AG10803 (cell line): ENCODE results near the gene APLP2.

Source experiments
- DNase-seq: peaks from one replicate; pipeline ENCODE4 v3.0.0; 2010; ENCODE audit warnings: low read depth
- H3K4me3 ChIP-seq: 2 replicates; pipeline ENCODE4 v1.5.1; 2011; ENCODE audit warnings: mild to moderate bottlenecking, low read length, control low read depth
- TF ChIP-seq, protein P1 (sequence below): conservative IDR thresholded peaks from 2 replicates; pipeline ENCODE4 v1.5.1; 2011; ENCODE audit warnings: mild to moderate bottlenecking, low read length, control low read depth, inconsistent platforms

APLP2 gene

DNA sequence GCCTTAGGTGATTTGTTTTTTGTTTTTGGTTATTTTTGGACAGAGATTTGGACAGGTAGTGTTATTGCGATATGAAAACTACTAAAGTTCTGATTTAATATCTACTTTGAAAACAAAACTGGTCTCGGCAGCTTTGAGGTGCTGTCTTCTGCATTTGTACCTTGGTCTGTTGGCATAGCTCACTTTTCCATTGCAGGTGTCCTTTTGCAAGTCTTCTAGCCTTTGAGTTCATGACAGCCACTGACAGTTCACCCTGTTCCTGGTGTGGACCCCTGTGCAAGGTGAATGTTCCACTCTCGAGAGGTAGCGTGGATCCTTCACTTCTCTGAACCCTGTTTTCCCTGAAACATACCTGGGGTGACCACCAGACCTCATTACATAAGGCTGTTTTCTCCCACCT lies 45.0 kb downstream of the APLP2 start:
- H3K4me3 ChIP-seq = no peak overlapping the region
- TF ChIP-seq, protein P1, sequence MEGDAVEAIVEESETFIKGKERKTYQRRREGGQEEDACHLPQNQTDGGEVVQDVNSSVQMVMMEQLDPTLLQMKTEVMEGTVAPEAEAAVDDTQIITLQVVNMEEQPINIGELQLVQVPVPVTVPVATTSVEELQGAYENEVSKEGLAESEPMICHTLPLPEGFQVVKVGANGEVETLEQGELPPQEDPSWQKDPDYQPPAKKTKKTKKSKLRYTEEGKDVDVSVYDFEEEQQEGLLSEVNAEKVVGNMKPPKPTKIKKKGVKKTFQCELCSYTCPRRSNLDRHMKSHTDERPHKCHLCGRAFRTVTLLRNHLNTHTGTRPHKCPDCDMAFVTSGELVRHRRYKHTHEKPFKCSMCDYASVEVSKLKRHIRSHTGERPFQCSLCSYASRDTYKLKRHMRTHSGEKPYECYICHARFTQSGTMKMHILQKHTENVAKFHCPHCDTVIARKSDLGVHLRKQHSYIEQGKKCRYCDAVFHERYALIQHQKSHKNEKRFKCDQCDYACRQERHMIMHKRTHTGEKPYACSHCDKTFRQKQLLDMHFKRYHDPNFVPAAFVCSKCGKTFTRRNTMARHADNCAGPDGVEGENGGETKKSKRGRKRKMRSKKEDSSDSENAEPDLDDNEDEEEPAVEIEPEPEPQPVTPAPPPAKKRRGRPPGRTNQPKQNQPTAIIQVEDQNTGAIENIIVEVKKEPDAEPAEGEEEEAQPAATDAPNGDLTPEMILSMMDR = no peak
- no peak for DNase-seq

- no peak overlapping the region for H3K4me3 ChIP-seq
- TF ChIP-seq, protein P1 = no peak
- DNase-seq = peak; percentile 40
Measured at GRCh38 chr11:130115218-130115617, 45.5 kb downstream of the APLP2 start.

- no peak for DNase-seq
- no peak overlapping the region for H3K4me3 ChIP-seq
Measured at GRCh38 chr11:130118165-130118564, 48.5 kb downstream of the APLP2 start.

GRCh38 chr11:130118636-130119387 lies 49.1 kb downstream of the APLP2 start:
- H3K4me3 ChIP-seq = no peak overlapping the region
- DNase-seq = no peak
- TF ChIP-seq, protein P1 = no peak

More at GRCh38 chr11:130118165-130118564, 48.5 kb downstream of the APLP2 start:
- TF ChIP-seq, protein P1 = no peak

- DNase-seq = no peak
- H3K4me3 ChIP-seq = no peak overlapping the region
- TF ChIP-seq, protein P1 = no peak
Measured at GRCh38 chr11:130120045-130120444, 50.4 kb downstream of the APLP2 start.

GRCh38 chr11:130121445-130121978 lies 51.8 kb downstream of the APLP2 start:
- H3K4me3 ChIP-seq = no peak overlapping the region
- peak; percentile 81 for DNase-seq
- TF ChIP-seq, protein P1 = no peak

GRCh38 chr11:130122141-130122575 lies 52.5 kb downstream of the APLP2 start:
- TF ChIP-seq, protein P1 = no peak
- DNase-seq = no peak
- H3K4me3 ChIP-seq = no peak overlapping the region
